ENCODE data around the gene SNF8.
A peak's percentile ranks its signal among the peaks of the same experiment; 100 is the strongest.
"Not testable (repeated sequence)": the region's sequence is repeated elsewhere in the genome, so short reads cannot be mapped to it uniquely, and the experiment has no call there.

The SNF8 gene

GRCh38 chr17:48951572-48951971 lies 6.9 kb upstream of the SNF8 start (continued):
- TF ChIP-seq, protein P1, sequence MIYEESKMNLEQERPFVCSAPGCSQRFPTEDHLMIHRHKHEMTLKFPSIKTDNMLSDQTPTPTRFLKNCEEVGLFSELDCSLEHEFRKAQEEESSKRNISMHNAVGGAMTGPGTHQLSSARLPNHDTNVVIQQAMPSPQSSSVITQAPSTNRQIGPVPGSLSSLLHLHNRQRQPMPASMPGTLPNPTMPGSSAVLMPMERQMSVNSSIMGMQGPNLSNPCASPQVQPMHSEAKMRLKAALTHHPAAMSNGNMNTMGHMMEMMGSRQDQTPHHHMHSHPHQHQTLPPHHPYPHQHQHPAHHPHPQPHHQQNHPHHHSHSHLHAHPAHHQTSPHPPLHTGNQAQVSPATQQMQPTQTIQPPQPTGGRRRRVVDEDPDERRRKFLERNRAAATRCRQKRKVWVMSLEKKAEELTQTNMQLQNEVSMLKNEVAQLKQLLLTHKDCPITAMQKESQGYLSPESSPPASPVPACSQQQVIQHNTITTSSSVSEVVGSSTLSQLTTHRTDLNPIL (CRISPR knock-in tag; IDR thresholded peaks at IDR 0.05; ENCODE audit: low read depth), result no peak

- ATAC-seq, result not testable (repeated sequence)
These were observed 614 bp upstream of the SNF8 start for GRCh38 chr17:48945261-48945651.

DNA sequence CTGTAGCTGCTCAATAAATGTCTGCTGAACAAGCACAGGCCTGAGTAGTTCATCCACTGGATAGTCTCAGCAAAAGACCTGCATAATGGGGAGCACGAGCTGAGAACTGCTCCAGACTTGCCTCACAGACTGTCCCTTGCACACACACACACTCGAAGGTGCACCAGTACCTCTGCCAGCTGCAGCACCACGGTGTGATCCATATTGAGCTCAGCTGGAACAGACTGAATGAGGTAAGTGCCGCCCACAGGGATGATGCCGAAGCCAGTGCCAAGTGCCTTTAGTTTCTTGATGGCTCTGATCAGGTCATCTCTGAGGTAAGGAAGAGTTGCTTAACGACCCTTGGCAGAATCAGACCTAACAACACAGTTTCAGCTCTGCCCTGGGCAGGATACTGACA lies 11.6 kb downstream of the SNF8 start:
- ATAC-seq, result peak; percentile 2; the same call in 2 of the 3 replicates
- TF ChIP-seq TOX (CRISPR knock-in tag; IDR thresholded peaks at IDR 0.05; ENCODE audit: borderline replicate concordance), result no peak
- no peak for TF ChIP-seq ARNTL (CRISPR knock-in tag; IDR thresholded peaks at IDR 0.05; ENCODE audit: borderline replicate concordance, low read depth)
- TF ChIP-seq ZC3H10 (CRISPR knock-in tag; IDR thresholded peaks at IDR 0.05), result no peak
- TF ChIP-seq ISL1 (CRISPR knock-in tag; IDR thresholded peaks at IDR 0.05), result no peak
- TF ChIP-seq TSHZ2 (CRISPR knock-in tag; IDR thresholded peaks at IDR 0.05), result no peak
- TF ChIP-seq ZNF70 (CRISPR knock-in tag; IDR thresholded peaks at IDR 0.05), result no peak
- TF ChIP-seq ZFP3 (CRISPR knock-in tag; IDR thresholded peaks at IDR 0.05), result no peak
- TF ChIP-seq, protein P2, sequence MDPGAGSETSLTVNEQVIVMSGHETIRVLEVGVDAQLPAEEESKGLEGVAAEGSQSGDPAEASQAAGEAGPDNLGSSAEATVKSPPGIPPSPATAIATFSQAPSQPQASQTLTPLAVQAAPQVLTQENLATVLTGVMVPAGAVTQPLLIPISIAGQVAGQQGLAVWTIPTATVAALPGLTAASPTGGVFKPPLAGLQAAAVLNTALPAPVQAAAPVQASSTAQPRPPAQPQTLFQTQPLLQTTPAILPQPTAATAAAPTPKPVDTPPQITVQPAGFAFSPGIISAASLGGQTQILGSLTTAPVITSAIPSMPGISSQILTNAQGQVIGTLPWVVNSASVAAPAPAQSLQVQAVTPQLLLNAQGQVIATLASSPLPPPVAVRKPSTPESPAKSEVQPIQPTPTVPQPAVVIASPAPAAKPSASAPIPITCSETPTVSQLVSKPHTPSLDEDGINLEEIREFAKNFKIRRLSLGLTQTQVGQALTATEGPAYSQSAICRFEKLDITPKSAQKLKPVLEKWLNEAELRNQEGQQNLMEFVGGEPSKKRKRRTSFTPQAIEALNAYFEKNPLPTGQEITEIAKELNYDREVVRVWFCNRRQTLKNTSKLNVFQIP (CRISPR knock-in tag; IDR thresholded peaks at IDR 0.05; ENCODE audit: borderline replicate concordance, low read depth), result no peak
- TF ChIP-seq, protein P3, sequence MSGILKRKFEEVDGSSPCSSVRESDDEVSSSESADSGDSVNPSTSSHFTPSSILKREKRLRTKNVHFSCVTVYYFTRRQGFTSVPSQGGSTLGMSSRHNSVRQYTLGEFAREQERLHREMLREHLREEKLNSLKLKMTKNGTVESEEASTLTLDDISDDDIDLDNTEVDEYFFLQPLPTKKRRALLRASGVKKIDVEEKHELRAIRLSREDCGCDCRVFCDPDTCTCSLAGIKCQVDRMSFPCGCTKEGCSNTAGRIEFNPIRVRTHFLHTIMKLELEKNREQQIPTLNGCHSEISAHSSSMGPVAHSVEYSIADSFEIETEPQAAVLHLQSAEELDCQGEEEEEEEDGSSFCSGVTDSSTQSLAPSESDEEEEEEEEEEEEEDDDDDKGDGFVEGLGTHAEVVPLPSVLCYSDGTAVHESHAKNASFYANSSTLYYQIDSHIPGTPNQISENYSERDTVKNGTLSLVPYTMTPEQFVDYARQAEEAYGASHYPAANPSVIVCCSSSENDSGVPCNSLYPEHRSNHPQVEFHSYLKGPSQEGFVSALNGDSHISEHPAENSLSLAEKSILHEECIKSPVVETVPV (CRISPR knock-in tag; IDR thresholded peaks at IDR 0.05), result no peak
- no peak for TF ChIP-seq CSDC2 (CRISPR knock-in tag; IDR thresholded peaks at IDR 0.05)
- no peak for TF ChIP-seq GLIS3 (CRISPR knock-in tag; IDR thresholded peaks at IDR 0.05)
- TF ChIP-seq, protein P4, sequence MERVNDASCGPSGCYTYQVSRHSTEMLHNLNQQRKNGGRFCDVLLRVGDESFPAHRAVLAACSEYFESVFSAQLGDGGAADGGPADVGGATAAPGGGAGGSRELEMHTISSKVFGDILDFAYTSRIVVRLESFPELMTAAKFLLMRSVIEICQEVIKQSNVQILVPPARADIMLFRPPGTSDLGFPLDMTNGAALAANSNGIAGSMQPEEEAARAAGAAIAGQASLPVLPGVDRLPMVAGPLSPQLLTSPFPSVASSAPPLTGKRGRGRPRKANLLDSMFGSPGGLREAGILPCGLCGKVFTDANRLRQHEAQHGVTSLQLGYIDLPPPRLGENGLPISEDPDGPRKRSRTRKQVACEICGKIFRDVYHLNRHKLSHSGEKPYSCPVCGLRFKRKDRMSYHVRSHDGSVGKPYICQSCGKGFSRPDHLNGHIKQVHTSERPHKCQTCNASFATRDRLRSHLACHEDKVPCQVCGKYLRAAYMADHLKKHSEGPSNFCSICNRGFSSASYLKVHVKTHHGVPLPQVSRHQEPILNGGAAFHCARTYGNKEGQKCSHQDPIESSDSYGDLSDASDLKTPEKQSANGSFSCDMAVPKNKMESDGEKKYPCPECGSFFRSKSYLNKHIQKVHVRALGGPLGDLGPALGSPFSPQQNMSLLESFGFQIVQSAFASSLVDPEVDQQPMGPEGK (CRISPR knock-in tag; IDR thresholded peaks at IDR 0.05; ENCODE audit: borderline replicate concordance), result no peak
- no peak for TF ChIP-seq PPARA (CRISPR knock-in tag; IDR thresholded peaks at IDR 0.05; ENCODE audit: borderline replicate concordance)
- TF ChIP-seq, protein P1 (CRISPR knock-in tag; IDR thresholded peaks at IDR 0.05; ENCODE audit: low read depth), result no peak
- TF ChIP-seq ZNF8 (CRISPR knock-in tag; IDR thresholded peaks at IDR 0.05), result no peak
- no peak for TF ChIP-seq BACH2 (CRISPR knock-in tag; IDR thresholded peaks at IDR 0.05; ENCODE audit: borderline replicate concordance)

- no peak for TF ChIP-seq RARB (CRISPR knock-in tag; IDR thresholded peaks at IDR 0.05)
- peak; percentile 4; the same call in 2 of the 3 replicates for ATAC-seq
These were observed 14.2 kb downstream of the SNF8 start for GRCh38 chr17:48930435-48930873.

Measured in SK-N-SH treated with all-trans-retinoic acid at 6 μM for 48 hours (cell line).